GM12878 (cell line): Measurements from ENCODE around the gene PTPRM. TPM values are rescaled to one million over a fixed set of nuclear protein-coding genes. Genes with fewer than 3 reads are reported as not detected.

Source experiments
- ATAC-seq: fragments of 200-7000 bp; cut with Tn5 transposase; 3 replicates; pipeline ENCODE4 v1.9.1; 2020; ENCODE audit warnings: mild to moderate bottlenecking, moderate library complexity
- BruUV-seq: library from RNA; stranded (reverse); fragments of 400-500 nt; replicated peaks from 2 replicates; lab custom pipeline; 2021; lab: Mats Ljungman, UMichigan
- CTCF ChIA-PET: fragments of 300-600 bp; sonication (Branson Sonifier 250); formaldehyde crosslinking; extraction: SDS; loops from one replicate; lab custom pipeline; 2021; ENCODE audit warnings: inconsistent platforms; lab: Yijun Ruan, JAX
- POLR2A ChIA-PET: fragments of 350-600 bp; formaldehyde crosslinking; extraction: SDS; loops from one replicate; lab custom pipeline; 2021; ENCODE audit warnings: inconsistent platforms; lab: Charles Lee
- RAD21 ChIA-PET: fragments of 300-600 bp; sonication (Branson Sonifier 250); formaldehyde crosslinking; loops from one replicate; lab custom pipeline; 2023; ENCODE audit warnings: antibody characterized with exemption; ENCODE audit not compliant: unreplicated experiment; lab: Charles Lee
- SMC1A ChIA-PET: fragments of 300-600 bp; sonication (Branson Sonifier 250); formaldehyde crosslinking; loops from one replicate; lab custom pipeline; 2023; ENCODE audit not compliant: unreplicated experiment, uncharacterized antibody; lab: Charles Lee
- DNase-seq: peaks from one replicate; pipeline ENCODE4 v3.0.0-alpha.2; 2011; ENCODE audit warnings: low read depth, low spot score
- FAIRE-seq: peaks from 3 replicates; lab custom pipeline; 2011; peaks lifted over from hg19 to GRCh38; lab: Jason Lieb, UNC
- H2AFZ ChIP-seq: 2 replicates; pipeline ENCODE4 v1.6.0; 2011; ENCODE audit warnings: low read depth, low read length, control low read depth; ENCODE audit not compliant: control insufficient read depth
- H3K27ac ChIP-seq: 2 replicates; pipeline ENCODE4 v1.5.1; 2011; ENCODE audit warnings: control low read depth; ENCODE audit not compliant: control insufficient read depth, insufficient read depth
- H3K27me3 ChIP-seq, 2 experiments: replicated peaks in 1 of 2; 2 replicates each; pipeline versions ENCODE4 v1.6.0 to v1.6.1; 2011; ENCODE audit warnings: low read length in 1 of 2; ENCODE audit not compliant: control insufficient read depth in 2 of 2, insufficient read depth in 2 of 2
- H3K36me3 ChIP-seq, 2 experiments: 2 replicates each; pipeline ENCODE4 v1.5.1; 2011; ENCODE audit warnings: low read length in 1 of 2; ENCODE audit not compliant: control insufficient read depth in 2 of 2, insufficient read depth in 2 of 2
- H3K4me1 ChIP-seq: 2 replicates; pipeline ENCODE4 v1.6.1; 2011; ENCODE audit warnings: mild to moderate bottlenecking, low read length, moderate library complexity, mixed read lengths; ENCODE audit not compliant: control insufficient read depth, insufficient read depth
- H3K4me2 ChIP-seq: 2 replicates; pipeline ENCODE4 v1.6.0; 2011; ENCODE audit warnings: control low read depth; ENCODE audit not compliant: control insufficient read depth, insufficient read depth
- H3K4me3 ChIP-seq: fragments of 200-600 bp; sonication (generic); 2 replicates; pipeline ENCODE4 v1.5.1; 2016
- H3K79me2 ChIP-seq: 2 replicates; pipeline ENCODE4 v1.6.0; 2011; ENCODE audit warnings: low read length; ENCODE audit not compliant: control insufficient read depth, insufficient read depth
- H3K9ac ChIP-seq: 2 replicates; pipeline ENCODE4 v1.8.0; 2011; ENCODE audit warnings: low read length, control low read depth, mixed read lengths; ENCODE audit not compliant: control insufficient read depth, insufficient read depth
- H3K9me3 ChIP-seq: replicated peaks from 3 replicates; pipeline ENCODE4 v1.5.1; 2011; ENCODE audit warnings: mild to moderate bottlenecking, low read length; ENCODE audit not compliant: control insufficient read depth, insufficient read depth
- H4K20me1 ChIP-seq: 2 replicates; pipeline ENCODE4 v1.6.0; 2011; ENCODE audit not compliant: control insufficient read depth, insufficient read depth
- BCL11A ChIP-seq: IDR thresholded peaks from 2 replicates; pipeline ENCODE4 v1.6.1; 2011; ENCODE audit warnings: low read depth, low read length
- DPF2 ChIP-seq: fragments of 450-650 bp; IDR thresholded peaks from 2 replicates; pipeline ENCODE4 v1.6.1; 2017; ENCODE audit warnings: mild to moderate bottlenecking
- E2F8 ChIP-seq: fragments of 450-650 bp; IDR thresholded peaks from 2 replicates; pipeline ENCODE4 v1.6.1; 2018; ENCODE audit warnings: mild to moderate bottlenecking, low read depth, moderate library complexity; ENCODE audit not compliant: partially characterized antibody
- FOXM1 ChIP-seq: IDR thresholded peaks from 2 replicates; pipeline ENCODE4 v1.6.1; 2012; ENCODE audit warnings: low read depth, mild to moderate bottlenecking, inconsistent platforms, low read length, moderate library complexity
- HSF1 ChIP-seq: fragments of 150-350 bp; IDR thresholded peaks from 2 replicates; pipeline ENCODE4 v1.6.1; 2014; ENCODE audit warnings: mild to moderate bottlenecking, low read depth, low read length
- MEF2B ChIP-seq: fragments of 450-650 bp; IDR thresholded peaks from 2 replicates; pipeline ENCODE4 v1.6.1; 2018; ENCODE audit warnings: mild to moderate bottlenecking, moderate library complexity; ENCODE audit not compliant: partially characterized antibody, poor library complexity, severe bottlenecking
- NR2F1 ChIP-seq: fragments of 450-650 bp; conservative IDR thresholded peaks from 2 replicates; pipeline ENCODE4 v1.6.1; 2017; ENCODE audit warnings: mild to moderate bottlenecking
- SMC3 ChIP-seq: IDR thresholded peaks from 2 replicates; pipeline ENCODE4 v1.6.1; 2011; ENCODE audit warnings: low read length, improper control_type of control experiment, borderline replicate concordance
- SRF ChIP-seq, 2 experiments: IDR thresholded peaks; 2 replicates each; pipeline ENCODE4 v1.6.1; 2011; ENCODE audit warnings: low read depth in 2 of 2, low read length in 2 of 2, mild to moderate bottlenecking in 1 of 2, moderate library complexity in 1 of 2
- TARDBP ChIP-seq: IDR thresholded peaks from 2 replicates; pipeline ENCODE4 v1.6.1; 2016; ENCODE audit warnings: borderline replicate concordance
- ZBED1 ChIP-seq: IDR thresholded peaks from 2 replicates; pipeline ENCODE4 v1.6.1; 2016; ENCODE audit warnings: borderline replicate concordance
- ZNF384 ChIP-seq: IDR thresholded peaks from 2 replicates; pipeline ENCODE4 v1.6.1; 2012; ENCODE audit warnings: low read depth, mild to moderate bottlenecking, low read length, improper control_type of control experiment, borderline replicate concordance
- WGBS: methylation state at CpG from one replicate; pipeline ENCODE4 v1.1.6; 2016; ENCODE audit warnings: low lambda C conversion rate; ENCODE audit not compliant: insufficient replicate concordance, insufficient coverage; ENCODE audit errors: missing lambda C conversion rate; 5-methylcytosine and 5-hydroxymethylcytosine counted together
- in situ Hi-C: fragments of 300-500 bp; cut with MboI; formaldehyde crosslinking; loops from 9 replicates; pipeline ENCODE4 v1.14.3; 2018; ENCODE audit warnings: mixed read lengths
- intact Hi-C: fragments of 100-400 bp; cut with micrococcal nuclease; formaldehyde crosslinking; loops from one replicate; pipeline ENCODE4 v1.14.2; 2022; ENCODE audit not compliant: unreplicated experiment
- polyA plus RNA-seq, 11 experiments: library from polyadenylated mRNA; depleted of rRNA in 4 of 11; unstranded in 6 of 11; stranded (reverse) in 5 of 11; fragments of >200 nt; fragmentation: Nextera tagmentation in 4 of 11; fragmentation: Illumina TruSeq in 1 of 11; extraction: Ambion mirVana in 4 of 11; extraction: Trizol in 1 of 11; gene quantifications; 1 replicate in 1 of 11; 2 replicates in 10 of 11; pipeline versions ENCODE4 v1.2.1 to v1.2.3, GENCODE V29; 2011 to 2016; ENCODE audit warnings: inconsistent platforms in 2 of 11, missing spikeins in 2 of 11, low read depth in 1 of 11
- total RNA-seq, 4 experiments: library from RNA; depleted of rRNA in 3 of 4; stranded (reverse); fragments of >200 nt in 3 of 4; fragmentation: Illumina TruSeq in 1 of 4; extraction: Trizol in 1 of 4; gene quantifications; 2 replicates each; pipeline versions ENCODE4 v1.2.1 to v1.2.3, GENCODE V29; 2013 to 2021

The PTPRM gene
- total and polyA plus RNA-seq, 10 of the 15 experiments (the other 5 are each of a cell fraction or from before 2014, with no cell fraction given): 0.07 to 22.6 (median 0.60) TPM

- ATAC-seq: no peak
- no peak overlapping the region for H3K27ac ChIP-seq
- no peaks in the 10 kb centered on the region for H3K36me3 ChIP-seq
- FAIRE-seq: no peak
- in situ Hi-C loops (no loop called here), intact Hi-C loops (no loop called here)
- CTCF ChIA-PET: no interaction called here
- no peak overlapping the region for H3K9ac ChIP-seq
- no peak for DNase-seq
- H3K9me3 ChIP-seq: no peaks in the 10 kb centered on the region
- no peak for TF ChIP-seq HSF1
- TF ChIP-seq BCL11A: no peak
- TF ChIP-seq SMC3: no peak
- no peak for TF ChIP-seq ZBED1
- TF ChIP-seq FOXM1: no peak
- no peak for TF ChIP-seq DPF2
- no peak for TF ChIP-seq TARDBP
- no peak for TF ChIP-seq MEF2B
- no peak for TF ChIP-seq NR2F1
- TF ChIP-seq ZNF384: no peak
- TF ChIP-seq SRF (IDR thresholded peaks at IDR 0.05; ENCODE audit: low read depth in 2 of 2, low read length in 2 of 2): no peak
- no peak for TF ChIP-seq E2F8
- TF ChIP-seq, all 136 proteins: peak for 0
- Histone ChIP-seq H2AFZ (no peak overlapping the region), H3K79me2 (no peaks in the 10 kb centered on the region), H3K4me1 (no peaks in the 10 kb centered on the region), H3K4me3 (no peak overlapping the region), H4K20me1 (no peaks in the 10 kb centered on the region), H3K27me3 (no peaks in the 10 kb centered on the region; a peak in 1 of 4 replicates), H3K4me2 (no peak overlapping the region)
- POLR2A ChIA-PET: no interaction called here
- SMC1A ChIA-PET: interaction anchor here (0.6 kb wide), 1 partner anchor 226 kb away, joined by 3 read pairs; no protein-coding TSS in a partner anchor
- 2% methylated on average over 7 of the region's 7 CpGs for WGBS
- RAD21 ChIA-PET: no interaction called here
- BruUV-seq: no TSS peak
These were observed 572.8 kb downstream of the PTPRM start for GRCh38 chr18:8139891-8140406.
